IMR-90 (cell line): ENCODE measurements around the gene PFDN1. TPM values are rescaled to one million over a fixed set of nuclear protein-coding genes. Genes with fewer than 3 reads are reported as not detected.
A peak's percentile ranks its signal among the peaks of the same experiment; 100 is the strongest.

ENCODE experiments used
- ATAC-seq: fragments of 200-7000 bp; cut with Tn5 transposase; 2 replicates; pipeline ENCODE4 v1.9.1; 2020; ENCODE audit warnings: low read depth, mild to moderate bottlenecking, moderate library complexity
- BruUV-seq: library from RNA; stranded (reverse); fragments of 400-500 nt; replicated peaks from 2 replicates; lab custom pipeline; 2021; lab: Mats Ljungman, UMichigan
- CTCF ChIA-PET: fragments of 300-600 bp; formaldehyde crosslinking; extraction: SDS; loops from one replicate; lab custom pipeline; 2021; ENCODE audit warnings: antibody characterized with exemption; lab: Yijun Ruan, JAX
- POLR2A ChIA-PET: fragments of 300-600 bp; sonication (Branson Sonifier 250); formaldehyde crosslinking; loops from one replicate; lab custom pipeline; 2022; ENCODE audit warnings: antibody characterized with exemption; ENCODE audit not compliant: unreplicated experiment; lab: Charles Lee
- DNase-seq: peaks from one replicate; pipeline ENCODE4 v3.0.0; 2013
- H2AFZ ChIP-seq: replicated peaks from 2 replicates; pipeline ENCODE3; 2013; ENCODE audit warnings: low read length, mild to moderate bottlenecking; ENCODE audit not compliant: poor library complexity
- H2AK5ac ChIP-seq: 2 replicates; pipeline ENCODE4 v1.6.1; 2013; ENCODE audit warnings: low read depth, low read length, inconsistent platforms
- H2AK9ac ChIP-seq: replicated peaks from 2 replicates; pipeline ENCODE3; 2013; ENCODE audit warnings: mild to moderate bottlenecking, low read depth, low read length, moderate library complexity; ENCODE audit not compliant: poor library complexity
- H2BK120ac ChIP-seq: 2 replicates; pipeline ENCODE4 v1.6.1; 2013; ENCODE audit warnings: low read depth, low read length, inconsistent platforms
- H2BK15ac ChIP-seq: 3 replicates; pipeline ENCODE4 v1.6.1; 2013; ENCODE audit warnings: low read depth, low read length, inconsistent platforms
- H2BK20ac ChIP-seq: 2 replicates; pipeline ENCODE4 v1.6.1; 2013; ENCODE audit warnings: low read depth, mild to moderate bottlenecking, inconsistent platforms, low read length, moderate library complexity
- H2BK5ac ChIP-seq: 2 replicates; pipeline ENCODE4 v1.6.1; 2013; ENCODE audit warnings: mild to moderate bottlenecking, low read depth, low read length, inconsistent platforms; ENCODE audit not compliant: poor library complexity, severe bottlenecking
- H3K14ac ChIP-seq: replicated peaks from 2 replicates; pipeline ENCODE4 v1.6.1; 2013; ENCODE audit warnings: low read depth, low read length, inconsistent platforms
- H3K18ac ChIP-seq: 2 replicates; pipeline ENCODE4 v1.6.1; 2013; ENCODE audit warnings: low read depth, low read length, control low read depth
- H3K23ac ChIP-seq: 2 replicates; pipeline ENCODE4 v1.6.1; 2013; ENCODE audit warnings: low read depth, low read length, inconsistent platforms
- H3K27ac ChIP-seq: 2 replicates; pipeline ENCODE4 v1.5.1; 2013; ENCODE audit warnings: mild to moderate bottlenecking, control low read depth, low read length; ENCODE audit not compliant: insufficient read depth
- H3K27me3 ChIP-seq: 2 replicates; pipeline ENCODE4 v1.6.1; 2013; ENCODE audit warnings: low read length; ENCODE audit not compliant: control insufficient read depth, insufficient read depth
- H3K36me3 ChIP-seq: 2 replicates; pipeline ENCODE4 v1.6.1; 2013; ENCODE audit warnings: low read length, mixed read lengths; ENCODE audit not compliant: control insufficient read depth, insufficient read depth
- H3K4ac ChIP-seq: 2 replicates; pipeline ENCODE4 v1.6.1; 2013; ENCODE audit warnings: low read depth, low read length, inconsistent platforms
- H3K4me1 ChIP-seq: 2 replicates; pipeline ENCODE4 v1.6.1; 2013; ENCODE audit warnings: low read length, mixed read lengths; ENCODE audit not compliant: control insufficient read depth, insufficient read depth
- H3K4me2 ChIP-seq: 2 replicates; pipeline ENCODE4 v1.6.1; 2013; ENCODE audit warnings: low read depth, mild to moderate bottlenecking, control low read depth, low read length, moderate library complexity
- H3K4me3 ChIP-seq: 2 replicates; pipeline ENCODE4 v1.5.1; 2013; ENCODE audit warnings: low read depth, mild to moderate bottlenecking, control low read depth, low read length, moderate library complexity; ENCODE audit not compliant: insufficient read depth
- H3K56ac ChIP-seq: 2 replicates; pipeline ENCODE4 v1.6.1; 2013; ENCODE audit warnings: low read length, inconsistent platforms; ENCODE audit not compliant: insufficient read depth; ENCODE audit errors: extremely low read depth
- H3K79me1 ChIP-seq, 2 experiments: 2 replicates each; pipeline ENCODE4 v1.6.1; 2013; ENCODE audit warnings: low read length in 2 of 2, inconsistent platforms in 1 of 2, low read depth in 1 of 2
- H3K9ac ChIP-seq: 2 replicates; pipeline ENCODE4 v1.6.1; 2013; ENCODE audit warnings: low read depth, low read length, control low read depth
- H3K9me1 ChIP-seq: 2 replicates; pipeline ENCODE4 v1.6.1; 2013; ENCODE audit warnings: low read length, inconsistent platforms; ENCODE audit not compliant: insufficient read depth
- H3K9me3 ChIP-seq: 2 replicates; pipeline ENCODE4 v1.6.1; 2013; ENCODE audit warnings: low read length; ENCODE audit not compliant: control insufficient read depth, insufficient read depth
- H4K20me1 ChIP-seq: 2 replicates; pipeline ENCODE4 v1.6.1; 2013; ENCODE audit warnings: low read length, inconsistent platforms; ENCODE audit not compliant: insufficient read depth
- H4K5ac ChIP-seq: 2 replicates; pipeline ENCODE4 v1.6.1; 2013; ENCODE audit warnings: mild to moderate bottlenecking, low read depth, low read length, control low read depth
- H4K8ac ChIP-seq, 2 experiments: 2 replicates each; pipeline ENCODE4 v1.6.1; 2013; ENCODE audit warnings: low read depth in 2 of 2, low read length in 2 of 2, control low read depth in 1 of 2, inconsistent platforms in 1 of 2
- H4K91ac ChIP-seq: 2 replicates; pipeline ENCODE4 v1.6.1; 2013; ENCODE audit warnings: low read depth, low read length, inconsistent platforms; ENCODE audit not compliant: insufficient read depth
- CHD1 ChIP-seq: IDR thresholded peaks from 2 replicates; pipeline ENCODE4 v1.6.1; 2012; ENCODE audit warnings: low read depth, low read length, improper control_type of control experiment
- FOS ChIP-seq: fragments of 150-350 bp; IDR thresholded peaks from 2 replicates; pipeline ENCODE4 v1.6.1; 2016; ENCODE audit warnings: low read depth, low read length
- MAFK ChIP-seq: IDR thresholded peaks from 2 replicates; pipeline ENCODE4 v1.6.1; 2012; ENCODE audit warnings: low read depth, low read length, improper control_type of control experiment
- MAZ ChIP-seq: IDR thresholded peaks from 2 replicates; pipeline ENCODE4 v1.6.1; 2012; ENCODE audit warnings: low read depth, mild to moderate bottlenecking, low read length, improper control_type of control experiment, moderate library complexity, borderline replicate concordance
- RFX5 ChIP-seq: IDR thresholded peaks from 2 replicates; pipeline ENCODE4 v1.8.0; 2012; ENCODE audit warnings: low read depth, mild to moderate bottlenecking, low read length, moderate library complexity
- WGBS, 2 experiments: methylation state at CpG; one replicate each; pipeline versions ENCODE4 v1.1.5 to v1.1.7; 2013; ENCODE audit warnings: missing lambda C conversion rate in 2 of 2; ENCODE audit not compliant: insufficient read length in 1 of 2; ENCODE audit errors: extremely low coverage in 2 of 2; 5-methylcytosine and 5-hydroxymethylcytosine counted together
- dilution Hi-C: fragments of 300-500 bp; cut with HindIII; formaldehyde crosslinking; loops from one replicate; pipeline ENCODE4 v1.14.3; 2018; ENCODE audit warnings: low sequenced_read_pairs; ENCODE audit not compliant: unreplicated experiment
- in situ Hi-C: fragments of 300-500 bp; cut with MboI; formaldehyde crosslinking; loops from 3 replicates; pipeline ENCODE4 v1.14.3; 2019; ENCODE audit warnings: low sequenced_read_pairs, inconsistent platforms, mixed read lengths
- intact Hi-C: fragments of 100-400 bp; cut with micrococcal nuclease; formaldehyde crosslinking; loops from 2 replicates; pipeline ENCODE4 v1.10.0; 2022
- polyA plus RNA-seq, 3 experiments: library from polyadenylated mRNA; depleted of rRNA; stranded (reverse); fragments of >200 nt; gene quantifications; 2 replicates each; pipeline ENCODE4 v1.2.3, GENCODE V29; 2012; ENCODE audit warnings: low replicate concordance in 1 of 3
- total RNA-seq: library from RNA; depleted of rRNA; stranded (reverse); fragments of >200 nt; gene quantifications from 2 replicates; pipeline ENCODE4 v1.2.3, GENCODE V29; 2012
- TF ChIP-seq, protein P1 (sequence below): fragments of 150-350 bp; IDR thresholded peaks from 2 replicates; pipeline ENCODE4 v1.6.1; 2016; ENCODE audit warnings: low read depth, mild to moderate bottlenecking, low read length, moderate library complexity, borderline replicate concordance
- TF ChIP-seq, protein P2 (sequence below): fragments of 150-350 bp; IDR thresholded peaks from 2 replicates; pipeline ENCODE4 v1.6.1; 2017; ENCODE audit warnings: mild to moderate bottlenecking, antibody characterized with exemption, low read length, low read depth

Gene PFDN1
- total and polyA plus RNA-seq, 2 of the 4 experiments (the other 2 are of a cell fraction), result 98.8 to 134 TPM

DNA sequence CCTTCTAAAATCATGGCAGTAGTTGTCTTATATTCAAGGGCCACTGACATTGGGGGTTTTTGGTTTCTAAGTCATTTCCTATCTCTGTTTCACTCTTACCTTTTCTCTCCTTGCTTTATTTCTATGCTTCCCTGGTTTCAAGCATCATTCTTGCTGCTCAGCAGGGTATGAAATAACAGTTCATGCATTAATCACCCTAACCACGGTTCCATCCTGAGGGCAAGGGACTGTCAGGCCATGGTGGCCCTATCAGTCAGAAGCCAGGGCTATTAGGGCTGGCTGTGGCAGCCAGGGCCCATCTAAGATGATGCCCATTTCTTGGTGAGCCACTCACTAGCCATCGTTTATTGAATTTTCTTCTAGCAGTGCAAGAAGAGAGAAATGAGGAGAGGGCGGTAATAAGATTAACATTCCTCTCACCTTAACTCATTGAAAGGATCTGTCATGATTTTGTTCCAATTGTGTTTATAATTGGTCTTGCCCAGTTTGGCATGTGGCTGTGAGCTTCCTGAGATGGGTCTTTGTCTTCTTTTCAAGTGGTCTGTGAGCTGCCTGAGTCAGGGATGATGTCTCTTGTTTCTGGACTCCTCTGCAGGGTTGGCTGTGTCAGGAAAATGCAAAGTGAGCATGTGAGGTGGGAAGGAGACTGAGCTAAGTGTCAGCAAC, 82.7 kb downstream of the PFDN1 start:
- Histone ChIP-seq H3K4me1 (peaks cover 12% of the 10 kb centered on the region), H2BK15ac (peak overlapping the region; percentile 16; the same call in 1 of the 3 replicates), H2BK120ac (peak overlapping the region; percentile 27; the same call in 1 of the 2 replicates), H2AFZ (peak overlapping the region; percentile 44), H3K9ac (no peak overlapping the region), H4K8ac (peak overlapping the region in 1 of 2 experiments; percentile 27; a peak in 1 of 4 replicates), H3K9me3 (no peaks in the 10 kb centered on the region), H3K56ac (no peak overlapping the region), H3K9me1 (peaks cover 27% of the 10 kb centered on the region), H2BK5ac (no peak overlapping the region), H4K91ac (0 out of 2 replicates have a peak overlapping the region, but pooled peaks have one; percentile 31), H4K5ac (no peak overlapping the region), H3K79me1 (peaks cover 0 to 13% of the 10 kb centered on the region in 2 experiments; a peak in 2 of 4 replicates), H3K23ac (no peak overlapping the region), H3K14ac (peak overlapping the region; percentile 5; the same call in 1 of the 2 replicates), H4K20me1 (peaks cover 11% of the 10 kb centered on the region), H2AK9ac (peak overlapping the region; percentile 39), H3K36me3 (no peaks in the 10 kb centered on the region), H3K4me2 (no peak overlapping the region), H2BK20ac (peak overlapping the region; percentile 26; the same call in 1 of the 2 replicates), H3K4ac (peak overlapping the region; percentile 37), H3K18ac (no peak overlapping the region), H2AK5ac (peak overlapping the region; percentile 28; the same call in 1 of the 2 replicates), H3K4me3 (no peak overlapping the region), H3K27ac (no peak overlapping the region), H3K27me3 (peaks cover 3% of the 10 kb centered on the region; the same call in 1 of the 2 replicates)
- ATAC-seq, result peak; percentile 42
- peak; percentile 66 for DNase-seq
- in situ Hi-C loops (no loop called here), intact Hi-C loops (loop anchor here (5.0 kb wide), 1 partner anchor 38 kb away; no protein-coding TSS in a partner anchor), dilution Hi-C loops (no loop called here)
- BruUV-seq, result no TSS peak
- TF ChIP-seq, protein P1, sequence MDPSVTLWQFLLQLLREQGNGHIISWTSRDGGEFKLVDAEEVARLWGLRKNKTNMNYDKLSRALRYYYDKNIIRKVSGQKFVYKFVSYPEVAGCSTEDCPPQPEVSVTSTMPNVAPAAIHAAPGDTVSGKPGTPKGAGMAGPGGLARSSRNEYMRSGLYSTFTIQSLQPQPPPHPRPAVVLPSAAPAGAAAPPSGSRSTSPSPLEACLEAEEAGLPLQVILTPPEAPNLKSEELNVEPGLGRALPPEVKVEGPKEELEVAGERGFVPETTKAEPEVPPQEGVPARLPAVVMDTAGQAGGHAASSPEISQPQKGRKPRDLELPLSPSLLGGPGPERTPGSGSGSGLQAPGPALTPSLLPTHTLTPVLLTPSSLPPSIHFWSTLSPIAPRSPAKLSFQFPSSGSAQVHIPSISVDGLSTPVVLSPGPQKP, result no peak
- TF ChIP-seq MAFK (peak; percentile 14; the same call in 1 of the 2 replicates), FOS (no peak), RFX5 (no peak), MAZ (no peak), CHD1 (no peak)
- TF ChIP-seq, protein P2, sequence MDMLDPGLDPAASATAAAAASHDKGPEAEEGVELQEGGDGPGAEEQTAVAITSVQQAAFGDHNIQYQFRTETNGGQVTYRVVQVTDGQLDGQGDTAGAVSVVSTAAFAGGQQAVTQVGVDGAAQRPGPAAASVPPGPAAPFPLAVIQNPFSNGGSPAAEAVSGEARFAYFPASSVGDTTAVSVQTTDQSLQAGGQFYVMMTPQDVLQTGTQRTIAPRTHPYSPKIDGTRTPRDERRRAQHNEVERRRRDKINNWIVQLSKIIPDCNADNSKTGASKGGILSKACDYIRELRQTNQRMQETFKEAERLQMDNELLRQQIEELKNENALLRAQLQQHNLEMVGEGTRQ, result no peak
- WGBS, 2 experiments, result no CpG with 5 or more reads among the region's 3 CpGs
- ChIA-PET POLR2A (interaction anchor here (0.6 kb wide), 1 partner anchor 37 kb away, joined by 5 read pairs; no protein-coding TSS in a partner anchor), CTCF (interaction anchor here (0.8 to 1.7 kb wide), 3 partner anchors 14 to 125 kb away, joined by 3 to 4 read pairs (median 4); no protein-coding TSS in a partner anchor)
